Muscle layer of colon (tissue), 2 donors: ENCODE measurements around the gene ZNF641.

ENCODE experiments used
- H3K27ac ChIP-seq: one replicate; pipeline ENCODE4 v1.7.0; 2013; ENCODE audit warnings: low read depth, mild to moderate bottlenecking, low read length, moderate library complexity
- H3K27me3 ChIP-seq, 2 donors: one replicate each; pipeline ENCODE4 v1.7.0; 2013; ENCODE audit warnings: low read length in 2 of 2, mild to moderate bottlenecking in 2 of 2; ENCODE audit not compliant: insufficient read depth in 2 of 2, control insufficient read depth in 1 of 2
- H3K36me3 ChIP-seq: one replicate; pipeline ENCODE4 v1.7.0; 2013; ENCODE audit warnings: mild to moderate bottlenecking, low read length; ENCODE audit not compliant: insufficient read depth
- H3K4me1 ChIP-seq: one replicate; pipeline ENCODE4 v1.7.0; 2013; ENCODE audit warnings: mild to moderate bottlenecking, low read length; ENCODE audit not compliant: insufficient read depth
- H3K4me3 ChIP-seq, 2 donors: one replicate each; pipeline ENCODE4 v1.7.0; 2013; ENCODE audit warnings: low read length in 2 of 2, low read depth in 1 of 2, mild to moderate bottlenecking in 1 of 2, moderate library complexity in 1 of 2
- H3K9ac ChIP-seq: one replicate; pipeline ENCODE4 v1.7.0; 2013; ENCODE audit warnings: low read length
- H3K9me3 ChIP-seq: one replicate; pipeline ENCODE4 v1.7.0; 2013; ENCODE audit warnings: mild to moderate bottlenecking, low read length
- donor health status: abdominal sarcoma.
- donor health status: Adenocarcinoma of cecum.

ZNF641 gene

GRCh38 chr12:48291511-48291910 lies 59.2 kb downstream of the ZNF641 start:
- Histone ChIP-seq H3K9me3 (no peaks in the 10 kb centered on the region), H3K36me3 (no peaks in the 10 kb centered on the region), H3K27ac (no peak overlapping the region), H3K9ac (no peak overlapping the region), H3K4me1 (peaks cover 5% of the 10 kb centered on the region), H3K27me3 (no peaks in the 10 kb centered on the region), H3K4me3 (no peak overlapping the region)

- Histone ChIP-seq H3K9ac (no peak overlapping the region), H3K36me3 (no peaks in the 10 kb centered on the region), H3K9me3 (no peaks in the 10 kb centered on the region), H3K27me3 (no peaks in the 10 kb centered on the region), H3K4me3 (no peak overlapping the region), H3K4me1 (no peaks in the 10 kb centered on the region), H3K27ac (no peak overlapping the region)
Measured at GRCh38 chr12:48288387-48289268, 62.1 kb downstream of the ZNF641 start.
